Esophagus mucosa (tissue), 1 donor: ENCODE results near the gene ZNF219. TPM values are rescaled to one million over a fixed set of nuclear protein-coding genes. Genes with fewer than 3 reads are reported as not detected.

Source experiments
- ATAC-seq: fragments of 200-7000 bp; cut with Tn5 transposase; one replicate; pipeline ENCODE4 v1.9.1; 2020
- total RNA-seq: library from RNA; stranded (reverse); gene quantifications from one replicate; pipeline ENCODE4 v1.2.4, GENCODE V29; 2023
- donor health status: DM: yes; HTN: yes; CAD: no.

Gene ZNF219
- total RNA-seq, 1 donor from 2014 or later = 40.4 TPM

DNA sequence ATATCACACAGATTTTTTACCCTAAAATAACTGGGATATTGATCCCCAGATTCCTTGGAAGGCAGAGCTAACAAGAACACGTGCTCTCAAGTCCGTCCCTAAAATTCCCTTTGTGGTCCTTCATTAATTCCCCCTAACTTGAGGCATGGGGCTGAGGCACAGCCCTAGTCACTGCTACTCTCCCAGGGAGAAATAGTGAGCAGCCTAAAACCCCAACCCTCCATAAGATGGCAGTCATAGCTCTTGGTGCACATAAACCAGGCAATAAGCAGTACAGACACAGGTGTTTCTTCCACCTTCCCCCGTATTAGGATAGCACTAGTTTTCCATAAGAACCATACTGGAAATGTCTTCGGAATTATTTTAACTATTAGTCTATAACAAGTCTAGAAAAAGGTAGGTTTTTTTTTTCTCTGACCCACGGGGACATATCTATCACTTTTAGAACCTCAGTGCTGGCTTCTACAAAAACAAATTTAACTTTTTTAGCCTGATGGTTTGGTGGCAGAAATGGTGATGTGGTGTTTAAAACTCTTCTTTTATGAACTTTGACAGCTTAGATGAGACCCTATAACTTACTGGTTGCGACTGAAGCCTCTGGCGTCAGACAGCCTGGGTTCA, 31.5 kb downstream of the ZNF219 start:
- peak; percentile 35 for ATAC-seq

GRCh38 chr14:21063479-21063878, 35.0 kb downstream of the ZNF219 start:
- no peak for ATAC-seq

- ATAC-seq = no peak
Measured at GRCh38 chr14:21061347-21061668, 37.1 kb downstream of the ZNF219 start.

DNA sequence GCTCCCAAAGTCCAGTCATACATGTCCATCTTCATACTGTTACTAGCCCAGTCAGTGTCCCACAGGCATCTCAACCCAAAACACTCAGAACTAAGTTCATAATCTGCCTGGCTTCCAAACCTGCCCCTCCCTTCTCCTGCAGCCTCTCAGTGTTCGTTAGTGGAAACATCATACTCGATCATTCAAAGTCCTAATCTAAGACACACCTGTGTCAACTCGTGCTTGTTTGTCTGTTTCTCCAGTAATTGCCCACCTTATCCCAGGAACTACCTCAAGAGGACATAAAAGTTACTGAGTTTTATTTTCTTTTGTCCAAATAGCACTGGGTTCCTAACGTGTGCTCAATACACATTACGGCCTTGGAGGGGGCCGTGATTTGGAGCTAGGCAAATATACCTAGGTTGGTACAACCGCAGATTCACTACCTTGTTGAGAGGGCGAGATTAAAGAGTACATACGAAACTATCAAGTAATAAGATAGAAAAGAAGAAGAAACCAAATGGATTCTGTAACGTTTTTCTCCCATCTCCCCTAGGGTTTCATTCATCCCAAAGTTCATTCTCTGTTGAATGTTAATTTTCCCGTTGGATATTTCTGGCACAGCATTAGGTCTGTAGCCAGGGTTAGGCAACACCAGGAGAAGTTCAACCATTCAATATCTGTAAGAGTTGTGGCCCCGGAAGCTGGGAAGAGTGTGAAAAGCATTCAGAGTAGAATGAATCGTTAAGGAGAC, 37.7 kb downstream of the ZNF219 start:
- ATAC-seq = no peak

DNA sequence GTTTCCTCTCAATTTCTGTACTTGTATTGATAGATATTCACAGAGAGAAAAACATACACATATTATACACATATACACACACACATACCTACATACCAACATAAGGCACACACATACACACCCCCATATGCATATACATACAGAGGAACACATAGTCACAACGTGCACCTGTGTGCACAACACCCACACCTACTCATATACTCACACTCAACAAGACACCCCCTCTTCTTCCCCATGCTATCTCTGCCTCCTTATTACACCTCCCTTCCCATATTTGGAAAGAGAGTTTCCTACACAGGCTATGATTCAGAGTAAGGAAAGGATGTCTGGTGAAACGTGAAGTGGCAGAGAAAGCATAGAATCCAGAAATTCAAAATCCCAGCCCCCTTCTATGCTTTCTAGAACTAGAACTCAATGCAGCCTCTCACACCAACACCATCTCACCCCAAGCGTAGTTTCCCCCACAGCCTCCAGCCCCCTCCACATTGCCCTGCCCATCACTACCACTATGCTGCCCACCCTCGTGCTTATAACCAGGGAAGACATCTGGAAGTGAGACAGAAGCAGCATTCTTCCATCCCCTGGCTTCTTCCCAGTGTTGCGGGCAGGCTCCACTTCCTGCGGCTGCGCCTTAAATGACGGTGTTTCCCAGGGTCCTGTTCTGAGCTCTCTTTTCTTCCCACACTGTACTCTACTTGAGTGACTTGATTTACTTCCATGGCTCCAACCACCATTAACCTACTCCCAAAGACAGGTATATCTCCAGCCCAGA, 38.4 kb downstream of the ZNF219 start:
- ATAC-seq = peak; percentile 28

DNA sequence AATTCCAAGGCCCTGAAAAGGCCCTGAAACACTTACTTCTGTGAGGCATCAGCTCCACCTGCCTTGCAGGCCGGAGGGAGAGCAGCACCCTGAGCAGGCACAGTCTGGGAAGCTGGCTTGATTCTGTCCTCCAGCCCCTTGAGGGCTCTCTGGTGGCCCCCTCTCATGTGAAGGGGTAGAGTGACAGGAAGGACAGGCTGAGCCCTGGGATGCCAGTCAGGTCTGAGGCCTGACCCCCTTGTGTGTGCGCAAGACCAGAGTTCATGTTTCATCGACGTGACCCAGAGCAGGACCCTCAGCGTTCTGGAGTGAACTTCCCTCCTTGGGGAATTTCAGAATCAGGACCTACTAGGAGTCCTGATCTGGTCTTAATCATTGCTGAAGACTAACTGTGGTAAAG, 39.6 kb downstream of the ZNF219 start:
- peak; percentile 12 for ATAC-seq

GRCh38 chr14:21057803-21058675, 40.4 kb downstream of the ZNF219 start, which contains the start of gene RNASE8:
TSS of gene RNASE8 (plus strand) at chr14:21057822. CDS start at chr14:21057893, 71 bp downstream.
- ATAC-seq = no peak

DNA sequence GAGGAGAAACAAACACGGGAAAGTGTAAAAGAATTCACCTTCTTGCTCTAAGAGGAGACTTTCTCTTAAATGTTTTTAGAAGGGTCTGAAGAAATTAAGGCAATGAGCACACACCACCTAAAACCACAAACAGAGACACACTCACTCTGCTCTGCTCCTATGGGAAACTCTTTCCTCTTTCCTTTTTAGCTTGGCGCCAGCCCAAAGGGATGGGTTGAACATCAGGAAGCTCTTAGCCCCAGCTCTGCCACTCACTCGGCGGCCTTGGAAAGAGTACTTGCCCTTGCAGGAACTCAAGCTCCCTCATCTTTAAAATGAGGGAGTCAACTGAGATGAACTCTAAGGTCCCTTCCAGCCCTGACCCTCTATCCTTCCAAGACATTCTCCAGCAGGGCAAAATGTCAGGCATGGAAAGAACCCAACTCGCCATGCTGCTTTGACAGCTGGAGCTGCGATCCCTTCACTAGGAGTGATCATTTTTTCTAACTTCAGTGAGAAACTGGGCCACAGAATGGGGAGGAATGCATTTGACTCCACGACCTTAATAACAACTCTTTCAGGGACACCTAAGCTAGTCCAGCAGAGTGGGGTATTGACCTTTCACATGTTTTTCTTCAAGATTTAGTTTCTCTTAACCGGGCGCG, 41.8 kb downstream of the ZNF219 start:
- ATAC-seq = no peak

DNA sequence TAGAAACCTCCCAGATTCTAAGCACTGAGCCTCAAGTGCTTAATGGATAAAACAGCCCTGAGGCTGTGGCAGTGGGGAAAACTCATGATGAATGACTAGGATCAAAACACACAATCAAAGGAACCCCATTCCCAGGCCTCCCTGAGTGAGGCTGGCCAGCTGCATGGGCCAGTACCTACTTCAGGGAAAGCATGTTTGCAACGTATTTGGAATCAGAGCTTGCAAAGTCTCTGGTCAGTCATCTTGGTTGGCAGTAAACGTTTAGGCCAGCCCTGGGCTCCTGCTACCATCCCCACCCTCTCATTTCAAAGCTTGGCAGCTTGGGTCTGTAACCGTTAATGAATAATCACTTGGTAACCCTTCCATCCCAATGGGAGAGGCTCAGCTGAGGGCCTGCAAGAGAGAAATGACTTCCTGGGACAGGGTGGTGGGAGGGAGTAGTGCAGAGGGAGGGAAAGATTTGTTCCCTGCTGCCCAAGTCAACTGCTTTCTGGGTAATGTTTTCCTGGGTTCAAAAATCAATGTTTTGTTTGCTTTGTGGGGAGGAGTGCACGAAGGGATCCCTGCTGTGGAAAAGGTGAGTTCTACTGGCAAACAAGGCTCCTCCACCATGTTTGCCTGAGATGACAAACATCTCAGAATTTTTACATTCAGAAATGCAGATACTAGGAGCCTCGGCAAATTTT, 42.9 kb downstream of the ZNF219 start:
- no peak for ATAC-seq

DNA sequence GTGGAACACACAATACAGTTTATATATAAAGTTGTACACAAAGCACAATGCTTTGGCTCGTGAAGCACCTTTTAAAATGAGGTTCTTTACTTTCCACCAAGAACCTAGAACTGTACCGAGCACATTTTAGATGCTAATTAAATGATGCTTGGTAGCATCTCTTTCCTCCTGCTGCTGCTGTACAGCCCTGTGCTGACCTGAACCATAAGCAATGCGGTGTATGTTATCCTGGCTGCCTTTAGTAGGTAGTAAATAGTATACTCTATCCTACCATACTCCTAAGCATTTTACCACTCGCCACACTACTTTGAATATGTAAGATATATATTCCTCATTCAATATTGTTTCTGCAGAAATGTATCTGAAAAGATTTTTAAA, 43.7 kb downstream of the ZNF219 start:
- no peak for ATAC-seq

DNA sequence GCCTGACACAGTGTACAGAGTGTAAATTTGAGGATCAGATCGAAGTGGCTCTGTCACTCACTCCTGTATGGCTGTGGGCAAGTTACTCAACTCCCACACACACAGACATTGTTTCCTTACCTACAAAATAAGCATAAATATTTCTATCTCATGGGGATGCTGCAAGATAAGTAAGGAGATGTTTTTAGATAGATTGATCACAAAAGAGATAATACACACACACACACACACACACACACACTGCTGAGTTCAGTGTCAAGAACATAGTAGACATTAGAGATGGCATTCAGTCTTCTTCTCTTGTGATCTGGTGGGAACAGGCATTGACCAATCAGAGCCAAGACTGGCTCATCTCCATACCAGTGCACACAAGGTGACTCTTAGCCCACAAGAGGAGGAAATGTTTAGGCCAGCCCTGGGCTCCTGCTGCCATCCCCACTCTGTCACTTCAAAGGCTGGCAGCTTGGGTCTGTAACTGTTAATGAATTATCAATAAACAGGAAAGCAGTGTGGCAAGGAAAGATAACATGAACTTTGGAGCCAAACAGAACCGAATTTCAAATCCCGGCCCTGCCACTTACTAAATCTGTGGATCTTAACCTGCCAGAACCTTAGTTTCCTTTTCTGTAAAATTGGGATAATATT, 44.2 kb downstream of the ZNF219 start:
- peak; percentile 10 for ATAC-seq

DNA sequence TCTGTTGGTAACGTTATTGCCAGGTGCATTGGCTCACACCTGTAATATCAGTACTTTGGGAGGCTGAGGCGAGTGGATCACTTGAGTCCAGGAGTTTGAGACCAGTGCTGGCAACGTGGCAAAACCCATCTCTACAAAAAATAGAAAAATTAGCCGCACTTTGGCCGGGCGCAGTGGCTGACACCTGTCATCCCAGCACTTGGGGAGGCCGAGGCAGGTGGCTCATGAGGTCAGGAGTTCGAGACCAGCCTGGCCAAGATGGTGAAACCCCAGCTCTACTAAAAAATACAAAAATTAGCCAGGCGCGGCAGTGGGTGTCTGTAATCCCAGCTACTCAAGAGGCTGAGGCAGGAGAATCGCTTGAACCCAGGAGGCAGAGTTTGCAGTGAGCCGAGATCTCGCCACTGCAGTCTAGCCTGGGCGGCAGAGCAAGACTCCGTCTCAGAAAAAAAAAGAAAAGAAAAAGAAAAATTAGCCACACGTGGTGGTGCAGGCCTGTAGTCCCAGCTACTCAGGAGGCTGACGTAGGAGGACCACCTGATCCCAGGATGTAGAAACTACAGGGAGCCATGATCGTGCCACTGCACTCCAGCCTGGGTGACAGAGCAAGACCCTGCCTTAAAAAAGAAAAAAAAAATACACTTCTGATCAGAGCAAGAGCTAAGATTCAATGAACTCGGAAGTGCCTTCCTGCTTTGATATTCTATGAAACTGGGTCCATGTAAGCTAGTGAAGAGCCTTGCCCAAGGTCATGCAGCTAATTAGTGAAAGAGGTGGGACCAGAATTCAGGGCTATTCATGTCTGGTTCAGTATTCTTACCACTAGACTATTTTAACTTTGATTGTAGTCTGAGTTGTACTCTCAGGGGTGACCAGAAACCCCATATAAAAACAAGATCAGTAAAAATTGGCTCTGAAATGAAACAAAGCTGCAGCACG, 45.0 kb downstream of the ZNF219 start:
- ATAC-seq = no peak

DNA sequence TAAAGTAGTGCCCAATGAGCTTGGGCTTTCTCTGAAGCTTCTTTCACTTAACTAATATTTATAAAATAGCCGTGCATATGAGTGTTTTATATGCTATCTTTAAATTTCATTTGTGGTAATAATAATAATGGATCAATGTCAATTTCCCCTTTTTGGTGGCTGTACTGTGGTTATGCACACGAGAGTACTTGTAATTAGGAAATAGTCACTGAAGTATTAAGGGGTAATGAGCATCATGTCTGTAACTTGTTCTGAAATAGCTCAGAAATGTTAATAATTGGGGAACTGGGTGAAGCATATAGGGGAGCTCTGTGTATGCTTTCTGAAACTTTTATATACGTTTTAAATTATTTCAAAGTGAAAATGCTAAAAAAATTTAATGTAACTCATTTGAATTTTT, 47.9 kb downstream of the ZNF219 start:
- no peak for ATAC-seq

- ATAC-seq = no peak
Measured at GRCh38 chr14:21049271-21049673, 49.2 kb downstream of the ZNF219 start.

DNA sequence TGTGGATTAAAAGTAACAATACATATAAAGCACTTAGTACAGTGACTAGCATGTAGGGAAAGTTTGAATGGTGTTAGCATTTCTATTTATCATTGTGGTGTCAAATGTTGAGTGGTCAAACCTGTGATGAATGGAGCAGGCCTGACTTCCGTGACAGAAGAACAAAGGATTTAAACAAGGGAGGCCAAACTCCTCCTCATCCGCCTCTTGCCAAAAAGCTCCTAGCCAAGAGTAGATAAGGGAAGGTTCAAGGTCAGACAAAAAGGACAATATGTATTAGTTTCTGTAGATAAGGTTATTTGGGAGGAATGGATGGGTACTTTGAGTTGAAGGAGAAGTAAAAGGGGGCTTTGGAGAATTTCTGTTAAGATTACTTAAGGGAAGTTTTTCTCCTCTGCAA, 49.8 kb downstream of the ZNF219 start:
- ATAC-seq = no peak

- ATAC-seq = no peak
Measured at GRCh38 chr14:21047378-21047781, 51.1 kb downstream of the ZNF219 start.

- ATAC-seq = no peak
Measured at GRCh38 chr14:21043974-21044618, 54.4 kb downstream of the ZNF219 start.

GRCh38 chr14:21043387-21043973, 55.0 kb downstream of the ZNF219 start:
- ATAC-seq = no peak

- ATAC-seq = peak; percentile 25
Measured at GRCh38 chr14:21042918-21043317, 55.5 kb downstream of the ZNF219 start.
